SK-N-SH (cell line): ENCODE measurements around the gene PNKD. TPM values are rescaled to one million over a fixed set of nuclear protein-coding genes. Genes with fewer than 3 reads are reported as not detected.

ENCODE experiments used
- CTCF ChIA-PET: fragments of 300-600, 350-600 bp; formaldehyde crosslinking; extraction: SDS; loops from one replicate; lab custom pipeline; 2021; lab: Yijun Ruan, JAX
- POLR2A ChIA-PET: fragments of 350-600 bp; sonication (Branson Sonifier 250); formaldehyde crosslinking; extraction: SDS; loops from one replicate; lab custom pipeline; 2020; ENCODE audit warnings: antibody characterized with exemption, inconsistent platforms; lab: Yijun Ruan, JAX
- DNase-seq: peaks from one replicate; pipeline ENCODE4 v3.0.0; 2012
- H2AFZ ChIP-seq: fragments of 200-600 bp; sonication (generic); 2 replicates; pipeline ENCODE4 v1.8.1; 2016; ENCODE audit warnings: antibody characterized with exemption, mild to moderate bottlenecking, low read depth
- H3F3A ChIP-seq: fragments of 200-600 bp; sonication (generic); replicated peaks from 2 replicates; pipeline ENCODE3; 2016; ENCODE audit warnings: antibody characterized with exemption, mild to moderate bottlenecking; ENCODE audit not compliant: insufficient read depth
- H3K27ac ChIP-seq, 2 experiments: fragments of 200-500 bp in 1 of 2; fragments of 200-600 bp in 1 of 2; sonication (Bioruptor generic) in 1 of 2; sonication (generic), shearing (Covaris generic) in 1 of 2; 2 replicates each; pipeline versions ENCODE4 v1.5.1 to v1.6.1; 2014 to 2016; ENCODE audit warnings: low read depth in 2 of 2, inconsistent platforms in 1 of 2, low read length in 1 of 2, mild to moderate bottlenecking in 1 of 2, mixed read lengths in 1 of 2
- H3K27me3 ChIP-seq: fragments of 200-600 bp; sonication (generic), shearing (Covaris generic); 2 replicates; pipeline ENCODE4 v1.6.1; 2016; ENCODE audit warnings: mixed run types; ENCODE audit not compliant: insufficient read depth
- H3K36me3 ChIP-seq, 2 experiments: fragments of 200-500 bp in 1 of 2; fragments of 200-600 bp in 1 of 2; sonication (Bioruptor generic) in 1 of 2; sonication (generic) in 1 of 2; replicated peaks in 1 of 2; 2 replicates each; pipeline versions ENCODE3 to v1.5.1; 2014 to 2016; ENCODE audit warnings: low read length in 1 of 2, mild to moderate bottlenecking in 1 of 2; ENCODE audit not compliant: insufficient read depth in 2 of 2, control insufficient read depth in 1 of 2
- H3K4me1 ChIP-seq, 2 experiments: fragments of 200-500 bp in 1 of 2; fragments of 200-600 bp in 1 of 2; sonication (Bioruptor generic) in 1 of 2; sonication (generic), shearing (Covaris generic) in 1 of 2; 2 replicates each; pipeline versions ENCODE4 v1.5.1 to v1.6.1; 2014 to 2016; ENCODE audit warnings: low read depth in 1 of 2, low read length in 1 of 2, mixed run types in 1 of 2; ENCODE audit not compliant: insufficient read depth in 2 of 2, control insufficient read depth in 1 of 2
- H3K4me2 ChIP-seq: fragments of 200-600 bp; sonication (generic), shearing (Covaris generic); 2 replicates; pipeline ENCODE4 v1.6.1; 2017; ENCODE audit warnings: mixed run types
- H3K4me3 ChIP-seq, 2 experiments: fragments of 200-500 bp in 1 of 2; fragments of 200-600 bp in 1 of 2; sonication (Bioruptor generic) in 1 of 2; sonication (generic), shearing (Covaris generic) in 1 of 2; 2 replicates each; pipeline versions ENCODE4 v1.5.1 to v1.8.1; 2014 to 2016; ENCODE audit warnings: low read depth in 2 of 2, inconsistent platforms in 1 of 2, low read length in 1 of 2, mild to moderate bottlenecking in 1 of 2, mixed read lengths in 1 of 2, moderate library complexity in 1 of 2
- H3K79me2 ChIP-seq: fragments of 200-600 bp; sonication (generic); 2 replicates; pipeline ENCODE4 v1.8.1; 2017; ENCODE audit warnings: mild to moderate bottlenecking; ENCODE audit not compliant: insufficient read depth
- H3K9ac ChIP-seq: fragments of 200-600 bp; sonication (generic); 2 replicates; pipeline ENCODE4 v1.6.1; 2017; ENCODE audit warnings: mixed run types
- H3K9me2 ChIP-seq: fragments of 200-600 bp; sonication (generic); 2 replicates; pipeline ENCODE4 v1.6.1; 2017; ENCODE audit warnings: mixed run types
- H3K9me3 ChIP-seq: fragments of 200-600 bp; sonication (generic); 2 replicates; pipeline ENCODE4 v1.6.1; 2017; ENCODE audit warnings: mixed run types, mild to moderate bottlenecking, moderate library complexity
- H4K20me1 ChIP-seq: fragments of 200-600 bp; sonication (generic); 2 replicates; pipeline ENCODE4 v1.6.1; 2017; ENCODE audit warnings: mild to moderate bottlenecking, mixed run types; ENCODE audit not compliant: insufficient read depth
- FOSL2 ChIP-seq: IDR thresholded peaks from 2 replicates; pipeline ENCODE4 v1.4.0; 2012; ENCODE audit warnings: low read depth, mild to moderate bottlenecking, moderate library complexity, borderline replicate concordance
- FOXM1 ChIP-seq: IDR thresholded peaks from 2 replicates; pipeline ENCODE4 v1.4.0; 2012; ENCODE audit warnings: low read depth, mild to moderate bottlenecking
- GATA2 ChIP-seq: sonication (generic); formaldehyde crosslinking; IDR thresholded peaks from 2 replicates; pipeline ENCODE4 v1.5.0; 2020; ENCODE audit warnings: mild to moderate bottlenecking, missing genetic modification reagents
- MEF2A ChIP-seq: IDR thresholded peaks from 2 replicates; pipeline ENCODE4 v1.4.0; 2012; ENCODE audit warnings: low read depth, borderline replicate concordance
- MXI1 ChIP-seq: IDR thresholded peaks from 2 replicates; pipeline ENCODE4 v1.6.1; 2012; ENCODE audit warnings: mild to moderate bottlenecking, low read depth, low read length, improper control_type of control experiment
- NFIC ChIP-seq: IDR thresholded peaks from 2 replicates; pipeline ENCODE4 v1.4.0; 2012; ENCODE audit warnings: borderline replicate concordance
- NRF1 ChIP-seq: IDR thresholded peaks from 2 replicates; pipeline ENCODE4 v1.6.1; 2012; ENCODE audit warnings: low read depth, mild to moderate bottlenecking, low read length
- POLR2AphosphoS5 ChIP-seq: IDR thresholded peaks from 2 replicates; pipeline ENCODE4 v1.6.1; 2012; ENCODE audit warnings: low read depth, low read length
- TAF1 ChIP-seq: IDR thresholded peaks from 2 replicates; pipeline ENCODE4 v1.6.1; 2012; ENCODE audit warnings: low read depth, mild to moderate bottlenecking, low read length, moderate library complexity, borderline replicate concordance
- TCF12 ChIP-seq: IDR thresholded peaks from 2 replicates; pipeline ENCODE4 v1.4.0; 2012
- YY1 ChIP-seq: IDR thresholded peaks from 2 replicates; pipeline ENCODE4 v1.4.0; 2012; ENCODE audit warnings: low read depth, mild to moderate bottlenecking
- WGBS: methylation state at CpG from one replicate; pipeline ENCODE4 v1.1.6; 2017; ENCODE audit warnings: low lambda C conversion rate; 5-methylcytosine and 5-hydroxymethylcytosine counted together
- polyA plus RNA-seq, 3 experiments: library from polyadenylated mRNA; depleted of rRNA; stranded (reverse); fragments of >200 nt; gene quantifications; 2 replicates each; pipeline ENCODE4 v1.2.3, GENCODE V29; 2012
- TF ChIP-seq, protein P1 (sequence below): fragments of 200-600 bp; sonication (generic); IDR thresholded peaks from 2 replicates; pipeline ENCODE4 v1.6.1; 2017; ENCODE audit warnings: antibody characterized with exemption, mild to moderate bottlenecking, moderate library complexity
- TF ChIP-seq, protein P2 (sequence below): IDR thresholded peaks from 2 replicates; pipeline ENCODE4 v1.4.0; 2012; ENCODE audit warnings: low read depth, borderline replicate concordance
- TF ChIP-seq, protein P3 (sequence below): IDR thresholded peaks from 2 replicates; pipeline ENCODE4; 2012
- TF ChIP-seq, protein P4 (sequence below): IDR thresholded peaks from 2 replicates; pipeline ENCODE4 v1.6.1; 2012; ENCODE audit warnings: mild to moderate bottlenecking, low read depth, low read length, moderate library complexity

Gene PNKD
- polyA plus RNA-seq, 1 of the 3 experiments (the other 2 are of a cell fraction) = 101 TPM

DNA sequence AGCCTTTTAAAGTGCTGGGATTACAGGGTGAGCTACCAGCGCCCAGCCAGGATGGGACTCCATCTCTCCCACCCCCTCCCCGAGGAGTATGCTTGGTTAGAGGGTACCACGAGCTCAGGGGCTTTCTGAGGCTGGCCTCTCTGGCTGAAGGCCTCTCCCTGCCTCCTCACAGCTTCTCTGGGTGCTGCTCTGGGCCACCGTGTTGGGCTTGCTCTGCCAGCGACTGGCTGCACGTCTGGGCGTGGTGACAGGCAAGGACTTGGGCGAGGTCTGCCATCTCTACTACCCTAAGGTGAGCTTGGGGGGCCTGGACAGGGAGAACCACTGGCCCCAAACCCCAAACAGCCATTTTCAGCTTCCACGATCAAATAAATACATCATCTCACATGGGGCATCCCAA is 114.7 kb downstream of the PNKD start:
- no peaks in the 10 kb centered on the region for H3K9me2 ChIP-seq
- no peak overlapping the region for H2AFZ ChIP-seq
- no peak for DNase-seq
- no peaks in the 10 kb centered on the region for H3K36me3 ChIP-seq
- no peaks in the 10 kb centered on the region for H4K20me1 ChIP-seq
- 74% methylated on average over 7 of the region's 9 CpGs for WGBS
- POLR2A ChIA-PET = no interaction called here
- CTCF ChIA-PET = interaction anchor here (1.0 to 2.2 kb wide), 4 partner anchors 11 to 112 kb away, joined by 3 to 9 read pairs (median 5); partner anchors contain the start of gene CATIP
- H3K4me3 ChIP-seq = no peak overlapping the region
- no peaks in the 10 kb centered on the region for H3K79me2 ChIP-seq
- no peaks in the 10 kb centered on the region for H3F3A ChIP-seq
- H3K4me1 ChIP-seq = no peaks in the 10 kb centered on the region; a peak in 2 of 4 replicates
- H3K9me3 ChIP-seq = no peaks in the 10 kb centered on the region
- no peak overlapping the region for H3K4me2 ChIP-seq
- no peak overlapping the region for H3K9ac ChIP-seq
- H3K27me3 ChIP-seq = no peaks in the 10 kb centered on the region
- no peak overlapping the region for H3K27ac ChIP-seq
- TF ChIP-seq NFIC = no peak
- no peak for TF ChIP-seq GATA2
- TF ChIP-seq, protein P1, sequence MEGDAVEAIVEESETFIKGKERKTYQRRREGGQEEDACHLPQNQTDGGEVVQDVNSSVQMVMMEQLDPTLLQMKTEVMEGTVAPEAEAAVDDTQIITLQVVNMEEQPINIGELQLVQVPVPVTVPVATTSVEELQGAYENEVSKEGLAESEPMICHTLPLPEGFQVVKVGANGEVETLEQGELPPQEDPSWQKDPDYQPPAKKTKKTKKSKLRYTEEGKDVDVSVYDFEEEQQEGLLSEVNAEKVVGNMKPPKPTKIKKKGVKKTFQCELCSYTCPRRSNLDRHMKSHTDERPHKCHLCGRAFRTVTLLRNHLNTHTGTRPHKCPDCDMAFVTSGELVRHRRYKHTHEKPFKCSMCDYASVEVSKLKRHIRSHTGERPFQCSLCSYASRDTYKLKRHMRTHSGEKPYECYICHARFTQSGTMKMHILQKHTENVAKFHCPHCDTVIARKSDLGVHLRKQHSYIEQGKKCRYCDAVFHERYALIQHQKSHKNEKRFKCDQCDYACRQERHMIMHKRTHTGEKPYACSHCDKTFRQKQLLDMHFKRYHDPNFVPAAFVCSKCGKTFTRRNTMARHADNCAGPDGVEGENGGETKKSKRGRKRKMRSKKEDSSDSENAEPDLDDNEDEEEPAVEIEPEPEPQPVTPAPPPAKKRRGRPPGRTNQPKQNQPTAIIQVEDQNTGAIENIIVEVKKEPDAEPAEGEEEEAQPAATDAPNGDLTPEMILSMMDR = no peak
- TF ChIP-seq POLR2AphosphoS5 = no peak
- TF ChIP-seq, protein P2, sequence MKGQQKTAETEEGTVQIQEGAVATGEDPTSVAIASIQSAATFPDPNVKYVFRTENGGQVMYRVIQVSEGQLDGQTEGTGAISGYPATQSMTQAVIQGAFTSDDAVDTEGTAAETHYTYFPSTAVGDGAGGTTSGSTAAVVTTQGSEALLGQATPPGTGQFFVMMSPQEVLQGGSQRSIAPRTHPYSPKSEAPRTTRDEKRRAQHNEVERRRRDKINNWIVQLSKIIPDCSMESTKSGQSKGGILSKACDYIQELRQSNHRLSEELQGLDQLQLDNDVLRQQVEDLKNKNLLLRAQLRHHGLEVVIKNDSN = no peak
- TF ChIP-seq TCF12 = no peak
- TF ChIP-seq YY1 = no peak
- no peak for TF ChIP-seq MEF2A
- no peak for TF ChIP-seq FOXM1
- TF ChIP-seq, protein P3, sequence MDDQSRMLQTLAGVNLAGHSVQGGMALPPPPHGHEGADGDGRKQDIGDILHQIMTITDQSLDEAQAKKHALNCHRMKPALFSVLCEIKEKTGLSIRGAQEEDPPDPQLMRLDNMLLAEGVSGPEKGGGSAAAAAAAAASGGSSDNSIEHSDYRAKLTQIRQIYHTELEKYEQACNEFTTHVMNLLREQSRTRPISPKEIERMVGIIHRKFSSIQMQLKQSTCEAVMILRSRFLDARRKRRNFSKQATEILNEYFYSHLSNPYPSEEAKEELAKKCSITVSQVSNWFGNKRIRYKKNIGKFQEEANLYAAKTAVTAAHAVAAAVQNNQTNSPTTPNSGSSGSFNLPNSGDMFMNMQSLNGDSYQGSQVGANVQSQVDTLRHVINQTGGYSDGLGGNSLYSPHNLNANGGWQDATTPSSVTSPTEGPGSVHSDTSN = no peak
- TF ChIP-seq TAF1 = no peak
- TF ChIP-seq MXI1 = no peak
- TF ChIP-seq, protein P4, sequence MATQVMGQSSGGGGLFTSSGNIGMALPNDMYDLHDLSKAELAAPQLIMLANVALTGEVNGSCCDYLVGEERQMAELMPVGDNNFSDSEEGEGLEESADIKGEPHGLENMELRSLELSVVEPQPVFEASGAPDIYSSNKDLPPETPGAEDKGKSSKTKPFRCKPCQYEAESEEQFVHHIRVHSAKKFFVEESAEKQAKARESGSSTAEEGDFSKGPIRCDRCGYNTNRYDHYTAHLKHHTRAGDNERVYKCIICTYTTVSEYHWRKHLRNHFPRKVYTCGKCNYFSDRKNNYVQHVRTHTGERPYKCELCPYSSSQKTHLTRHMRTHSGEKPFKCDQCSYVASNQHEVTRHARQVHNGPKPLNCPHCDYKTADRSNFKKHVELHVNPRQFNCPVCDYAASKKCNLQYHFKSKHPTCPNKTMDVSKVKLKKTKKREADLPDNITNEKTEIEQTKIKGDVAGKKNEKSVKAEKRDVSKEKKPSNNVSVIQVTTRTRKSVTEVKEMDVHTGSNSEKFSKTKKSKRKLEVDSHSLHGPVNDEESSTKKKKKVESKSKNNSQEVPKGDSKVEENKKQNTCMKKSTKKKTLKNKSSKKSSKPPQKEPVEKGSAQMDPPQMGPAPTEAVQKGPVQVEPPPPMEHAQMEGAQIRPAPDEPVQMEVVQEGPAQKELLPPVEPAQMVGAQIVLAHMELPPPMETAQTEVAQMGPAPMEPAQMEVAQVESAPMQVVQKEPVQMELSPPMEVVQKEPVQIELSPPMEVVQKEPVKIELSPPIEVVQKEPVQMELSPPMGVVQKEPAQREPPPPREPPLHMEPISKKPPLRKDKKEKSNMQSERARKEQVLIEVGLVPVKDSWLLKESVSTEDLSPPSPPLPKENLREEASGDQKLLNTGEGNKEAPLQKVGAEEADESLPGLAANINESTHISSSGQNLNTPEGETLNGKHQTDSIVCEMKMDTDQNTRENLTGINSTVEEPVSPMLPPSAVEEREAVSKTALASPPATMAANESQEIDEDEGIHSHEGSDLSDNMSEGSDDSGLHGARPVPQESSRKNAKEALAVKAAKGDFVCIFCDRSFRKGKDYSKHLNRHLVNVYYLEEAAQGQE = no peak
- no peak for TF ChIP-seq NRF1
- TF ChIP-seq FOSL2 = no peak
